Endothelial cell of umbilical vein (primary cell): ENCODE results near the gene COPS7A. TPM values are rescaled to one million over a fixed set of nuclear protein-coding genes. Genes with fewer than 3 reads are reported as not detected.

Experiments used
- Bru-seq: library from RNA; stranded (reverse); fragments of 400-500 nt; gene quantifications from one replicate; lab custom pipeline; 2021; lab: Mats Ljungman, UMichigan
- BruChase-seq, 2 experiments: library from RNA; stranded (reverse); fragments of 400-500 nt; gene quantifications; one replicate each; lab custom pipeline; 2021; lab: Mats Ljungman, UMichigan
- BruUV-seq: library from RNA; stranded (reverse); fragments of 400-500 nt; replicated peaks from 2 replicates; lab custom pipeline; 2021; lab: Mats Ljungman, UMichigan
- CTCF ChIA-PET: fragments of 300-600, 350-600 bp; sonication (Branson Sonifier 250); formaldehyde crosslinking; loops from one replicate; lab custom pipeline; 2021; ENCODE audit warnings: antibody characterized with exemption, inconsistent platforms; lab: Charles Lee
- POLR2A ChIA-PET: fragments of 300-600, 350-600 bp; sonication (Branson Sonifier 250); formaldehyde crosslinking; loops from one replicate; lab custom pipeline; 2021; ENCODE audit warnings: antibody characterized with exemption, inconsistent platforms; lab: Charles Lee
- DNase-seq: peaks from one replicate; pipeline ENCODE4 v3.0.0-alpha.2; 2011; ENCODE audit warnings: low read depth, low spot score
- FAIRE-seq: peaks from 2 replicates; lab custom pipeline; 2011; peaks lifted over from hg19 to GRCh38; lab: Jason Lieb, UNC
- H2AFZ ChIP-seq: 2 replicates; pipeline ENCODE4 v1.6.0; 2012; ENCODE audit warnings: low read depth, low read length, control low read depth, inconsistent platforms
- H3K27ac ChIP-seq: 2 replicates; pipeline ENCODE4 v1.5.1; 2011; ENCODE audit warnings: low read depth, mild to moderate bottlenecking, control low read depth, low read length, moderate library complexity; ENCODE audit not compliant: insufficient read depth
- H3K27me3 ChIP-seq, 2 experiments: 2 replicates each; pipeline versions ENCODE4 v1.6.0 to v1.6.1; 2011; ENCODE audit warnings: low read length in 2 of 2, mixed read lengths in 1 of 2; ENCODE audit not compliant: control insufficient read depth in 2 of 2, insufficient read depth in 2 of 2
- H3K36me3 ChIP-seq, 2 experiments: 2 replicates in 1 of 2; 3 replicates in 1 of 2; pipeline ENCODE4 v1.5.1; 2011; ENCODE audit warnings: low read length in 2 of 2, mild to moderate bottlenecking in 1 of 2, moderate library complexity in 1 of 2; ENCODE audit not compliant: control insufficient read depth in 2 of 2, insufficient read depth in 2 of 2; ENCODE audit errors: extremely low read depth in 1 of 2
- H3K4me1 ChIP-seq: 3 replicates; pipeline ENCODE4 v1.5.1; 2011; ENCODE audit warnings: mild to moderate bottlenecking, low read length; ENCODE audit not compliant: control insufficient read depth, insufficient read depth; ENCODE audit errors: extremely low read depth
- H3K4me2 ChIP-seq: 2 replicates; pipeline ENCODE4 v1.6.1; 2011; ENCODE audit warnings: low read length, control low read depth, mixed read lengths; ENCODE audit not compliant: insufficient read depth
- H3K4me3 ChIP-seq, 3 experiments: fragments of 200-600 bp in 1 of 3; sonication (generic), shearing (Covaris generic) in 1 of 3; replicated peaks in 1 of 3; 2 replicates each; pipeline ENCODE4 v1.5.1; 2011 to 2016; ENCODE audit warnings: control low read depth in 3 of 3, low read length in 3 of 3, mild to moderate bottlenecking in 2 of 3, inconsistent platforms in 1 of 3, low read depth in 1 of 3, moderate library complexity in 1 of 3; ENCODE audit not compliant: insufficient read depth in 1 of 3
- H3K79me2 ChIP-seq: 2 replicates; pipeline ENCODE4 v1.6.0; 2012; ENCODE audit warnings: low read length, inconsistent platforms; ENCODE audit not compliant: control insufficient read depth, insufficient read depth
- H3K9ac ChIP-seq: replicated peaks from 2 replicates; pipeline ENCODE3; 2011; ENCODE audit warnings: low read length, control low read depth; ENCODE audit not compliant: insufficient read depth; ENCODE audit errors: extremely low read depth
- H3K9me1 ChIP-seq: replicated peaks from 3 replicates; pipeline ENCODE4 v1.6.0; 2011; ENCODE audit warnings: mild to moderate bottlenecking, low read length; ENCODE audit not compliant: control insufficient read depth, insufficient read depth; ENCODE audit errors: extremely low read depth
- H3K9me3 ChIP-seq: replicated peaks from 2 replicates; pipeline ENCODE4 v1.5.1; 2012; ENCODE audit warnings: low read length, inconsistent platforms; ENCODE audit not compliant: control insufficient read depth, insufficient read depth
- H4K20me1 ChIP-seq: replicated peaks from 2 replicates; pipeline ENCODE3; 2011; ENCODE audit warnings: mild to moderate bottlenecking, low read length; ENCODE audit not compliant: control insufficient read depth, insufficient read depth; ENCODE audit errors: extremely low read depth
- EZH2 ChIP-seq: IDR thresholded peaks from 2 replicates; pipeline ENCODE4 v1.6.1; 2012; ENCODE audit warnings: borderline replicate concordance, low read depth, mild to moderate bottlenecking, moderate library complexity, low read length, inconsistent platforms; ENCODE audit not compliant: severe bottlenecking
- FOS ChIP-seq: IDR thresholded peaks from 2 replicates; pipeline ENCODE4 v1.6.1; 2011; ENCODE audit warnings: mild to moderate bottlenecking, low read length, moderate library complexity, borderline replicate concordance; ENCODE audit not compliant: insufficient read depth
- GATA2 ChIP-seq: IDR thresholded peaks from 2 replicates; pipeline ENCODE4 v1.7.0; 2011; ENCODE audit warnings: low read depth, mild to moderate bottlenecking, moderate library complexity, mixed read lengths, low read length; ENCODE audit not compliant: insufficient read length, insufficient read depth
- JUN ChIP-seq: IDR thresholded peaks from 2 replicates; pipeline ENCODE4 v1.6.1; 2011; ENCODE audit warnings: borderline replicate concordance, low read depth; ENCODE audit not compliant: insufficient read length, insufficient read depth
- MYC ChIP-seq: IDR thresholded peaks from one replicate; pipeline ENCODE4 v1.6.1; 2011; ENCODE audit warnings: mild to moderate bottlenecking, low read depth, low read length
- POLR2A ChIP-seq: IDR thresholded peaks from 2 replicates; pipeline ENCODE4 v1.6.1; 2012; ENCODE audit warnings: low read depth, mild to moderate bottlenecking, control low read depth, low read length
- POLR2AphosphoS5 ChIP-seq: IDR thresholded peaks from 2 replicates; pipeline ENCODE4 v1.6.1; 2012; ENCODE audit warnings: low read depth, mild to moderate bottlenecking, control low read depth, low read length, moderate library complexity; ENCODE audit not compliant: insufficient read depth
- dilution Hi-C: fragments of 300-500 bp; cut with MboI; formaldehyde crosslinking; loops from one replicate; pipeline ENCODE4 v1.15.0; 2019; ENCODE audit warnings: low sequenced_read_pairs; ENCODE audit not compliant: extremely low pct_ligation_motif_present
- intact Hi-C: fragments of 100-400 bp; cut with micrococcal nuclease; formaldehyde crosslinking; loops from one replicate; pipeline ENCODE4 v1.10.0; 2022
- long read RNA-seq: library from polyadenylated mRNA; stranded (forward); transcript quantifications from one replicate; pipeline ENCODE4 v2.0.0, GENCODE V29; 2021
- polyA minus RNA-seq, 3 experiments: library from RNA; depleted of rRNA, polyadenylated mRNA; stranded (reverse); fragments of >200 nt; gene quantifications; 1 replicate in 1 of 3; 2 replicates in 2 of 3; pipeline ENCODE4 v1.2.3, GENCODE V29; 2011
- polyA plus RNA-seq, 4 experiments: library from polyadenylated mRNA; depleted of rRNA in 3 of 4; stranded (reverse) in 3 of 4; unstranded in 1 of 4; fragments of >200 nt; gene quantifications; 2 replicates each; pipeline versions ENCODE4 v1.2.1 to v1.2.3, GENCODE V29; 2011 to 2012; ENCODE audit warnings: missing spikeins in 1 of 4
- total RNA-seq: library from RNA; stranded (reverse); gene quantifications from 2 replicates; pipeline ENCODE4 v1.2.3, GENCODE V29; 2021
- TF ChIP-seq, protein P1 (sequence below): IDR thresholded peaks from 2 replicates; pipeline ENCODE4 v1.6.1; 2011; ENCODE audit not compliant: insufficient read depth, insufficient read length
- TF ChIP-seq, protein P2 (sequence below), 2 donors: IDR thresholded peaks; 1 replicate in 1 of 2; 2 replicates in 1 of 2; pipeline ENCODE4 v1.5.1; 2011; ENCODE audit warnings: low read length in 2 of 2, mild to moderate bottlenecking in 2 of 2, moderate library complexity in 2 of 2, control low read depth in 1 of 2, inconsistent platforms in 1 of 2, low read depth in 1 of 2; ENCODE audit not compliant: insufficient read depth in 1 of 2; ENCODE audit errors: extremely low read depth in 1 of 2

COPS7A gene, protein sequence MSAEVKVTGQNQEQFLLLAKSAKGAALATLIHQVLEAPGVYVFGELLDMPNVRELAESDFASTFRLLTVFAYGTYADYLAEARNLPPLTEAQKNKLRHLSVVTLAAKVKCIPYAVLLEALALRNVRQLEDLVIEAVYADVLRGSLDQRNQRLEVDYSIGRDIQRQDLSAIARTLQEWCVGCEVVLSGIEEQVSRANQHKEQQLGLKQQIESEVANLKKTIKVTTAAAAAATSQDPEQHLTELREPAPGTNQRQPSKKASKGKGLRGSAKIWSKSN
- total RNA-seq, result 36.5 and 41.1 TPM in 2 replicates
- polyA plus RNA-seq, result 104 and 112 TPM in 2 replicates
- 85.3 and 85.9 TPM in 2 replicates for polyA plus RNA-seq (2011; cell fraction: cytosol; rRNA removed)
- polyA plus RNA-seq (2011; cell fraction: nucleus; rRNA removed), result 81.1 and 86.9 TPM in 2 replicates
- 42.2 and 52.7 TPM in 2 replicates for polyA plus RNA-seq (2012)
- 34.1 and 41.1 TPM in 2 replicates for polyA minus RNA-seq
- 16.7 TPM for polyA minus RNA-seq (2011; cell fraction: cytosol; rRNA and poly(A)+ RNA removed)
- 11.3 TPM in 2 replicates for polyA minus RNA-seq (2011; cell fraction: nucleus; rRNA and poly(A)+ RNA removed)
- Bru-seq, nascent RNA, result percentile 60 among the genes with signal in this experiment
- BruChase-seq, experiment 1, labeled RNA remaining after a 6-hour chase, result percentile 74 among the genes with signal in this experiment
- BruChase-seq, experiment 2, labeled RNA remaining after a 2-hour chase, result percentile 60 among the genes with signal in this experiment
- long read RNA-seq, transcript COPS7A-215 (8 exons, 2,127 nt), result major isoform, 88 of 158 reads
- long read RNA-seq, transcript COPS7A-202 (7 exons, 1,718 nt), result minor isoform, 9 of 158 reads
- long read RNA-seq, transcript COPS7A-201 (8 exons, 1,721 nt), result minor isoform, 9 of 158 reads
- long read RNA-seq, transcript COPS7A-210 (8 exons, 1,832 nt), result minor isoform, 16 of 158 reads
- long read RNA-seq, partial matches to known transcripts, result 12 of 158 reads
- long read RNA-seq, other reads (novel, unspliced or antisense), result 21 of 158 reads

DNA sequence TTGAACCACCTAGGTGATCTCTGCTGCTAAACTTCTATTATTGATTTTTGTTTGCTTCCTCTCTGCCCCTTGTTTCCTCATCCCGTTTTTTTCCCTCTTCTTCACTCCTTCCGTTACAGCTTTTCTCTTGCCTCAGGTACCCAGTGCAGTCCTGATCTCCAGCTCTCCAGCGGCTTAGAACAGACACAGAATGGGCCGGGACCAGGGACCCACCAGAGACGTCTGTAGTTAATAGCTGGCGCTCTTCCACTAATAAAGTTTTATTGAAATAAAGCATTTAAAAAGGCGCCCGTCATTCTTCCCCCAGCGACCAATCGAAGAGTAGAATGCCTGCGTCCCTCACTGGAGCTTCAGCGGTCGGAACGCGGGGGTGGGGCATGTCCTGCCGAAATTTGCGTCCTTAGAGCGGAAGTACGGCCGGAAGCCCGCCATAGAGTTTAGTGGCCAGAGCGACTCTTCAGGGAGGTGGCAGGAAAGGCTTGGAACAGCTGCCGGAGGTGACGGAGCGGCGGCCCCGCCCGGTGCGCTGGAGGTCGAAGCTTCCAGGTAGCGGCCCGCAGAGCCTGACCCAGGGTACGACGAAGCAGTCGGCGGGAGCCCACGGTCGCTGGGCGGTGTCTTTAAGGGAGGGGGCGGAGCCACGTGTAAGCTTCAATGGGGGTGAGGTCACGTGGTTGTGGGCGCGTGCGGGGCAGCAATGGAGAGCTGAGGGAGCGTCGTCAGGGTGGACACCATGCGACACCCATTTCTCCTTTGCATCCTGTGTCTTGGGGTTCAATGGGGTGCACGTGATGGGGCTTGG, at the start of gene COPS7A:
COPS7A (plus strand) TSS at position 440 of the 802 bp plus-strand sequence. CDS start 611 bp downstream, outside the sequence.
- intact Hi-C loops, result loop anchor here (1.0 kb wide), 5 partner anchors 29 to 107 kb away; partner anchors contain the start of genes ING4, MLF2 and ZNF384

More for the DNA sequence above, at the start of gene COPS7A:
- peak within 1 kb of the TSS; percentile 57 for H3K9ac ChIP-seq
- peak within 1 kb of the TSS; percentile 63 for H2AFZ ChIP-seq
- peak within 1 kb of the TSS; percentile 52 for H3K27ac ChIP-seq
- no peaks in the 10 kb centered on the region for H3K9me3 ChIP-seq
- FAIRE-seq, result peak; percentile 99
- DNase-seq, result peak; percentile 98
- no peaks in the 10 kb centered on the region for H3K27me3 ChIP-seq
- H3K79me2 ChIP-seq, result peaks cover 2% of the 10 kb centered on the region
- peak within 1 kb of the TSS; percentile 70 for H3K4me2 ChIP-seq
- TSS peak; percentile 87 for BruUV-seq
- dilution Hi-C loops, result no loop called here
- ChIA-PET CTCF (interaction anchor here (0.7 to 2.8 kb wide), 13 partner anchors 10 to 128 kb away, joined by 3 to 15 read pairs (median 4); partner anchors contain the start of genes CDCA3, MLF2, PTMS and USP5), POLR2A (interaction anchor here (0.6 to 1.5 kb wide), 5 partner anchors 29 to 167 kb away, joined by 3 to 13 read pairs (median 6); partner anchors contain the start of genes CDCA3, MLF2, PTMS and ZNF384)
- TF ChIP-seq MYC (peak; percentile 80), GATA2 (no peak), POLR2AphosphoS5 (peak; percentile 91), JUN (no peak), EZH2 (no peak), POLR2A (peak; percentile 35), FOS (peak; percentile 14)
- TF ChIP-seq, protein P1, sequence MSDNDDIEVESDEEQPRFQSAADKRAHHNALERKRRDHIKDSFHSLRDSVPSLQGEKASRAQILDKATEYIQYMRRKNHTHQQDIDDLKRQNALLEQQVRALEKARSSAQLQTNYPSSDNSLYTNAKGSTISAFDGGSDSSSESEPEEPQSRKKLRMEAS, result peak; percentile 98
- TF ChIP-seq, protein P2, sequence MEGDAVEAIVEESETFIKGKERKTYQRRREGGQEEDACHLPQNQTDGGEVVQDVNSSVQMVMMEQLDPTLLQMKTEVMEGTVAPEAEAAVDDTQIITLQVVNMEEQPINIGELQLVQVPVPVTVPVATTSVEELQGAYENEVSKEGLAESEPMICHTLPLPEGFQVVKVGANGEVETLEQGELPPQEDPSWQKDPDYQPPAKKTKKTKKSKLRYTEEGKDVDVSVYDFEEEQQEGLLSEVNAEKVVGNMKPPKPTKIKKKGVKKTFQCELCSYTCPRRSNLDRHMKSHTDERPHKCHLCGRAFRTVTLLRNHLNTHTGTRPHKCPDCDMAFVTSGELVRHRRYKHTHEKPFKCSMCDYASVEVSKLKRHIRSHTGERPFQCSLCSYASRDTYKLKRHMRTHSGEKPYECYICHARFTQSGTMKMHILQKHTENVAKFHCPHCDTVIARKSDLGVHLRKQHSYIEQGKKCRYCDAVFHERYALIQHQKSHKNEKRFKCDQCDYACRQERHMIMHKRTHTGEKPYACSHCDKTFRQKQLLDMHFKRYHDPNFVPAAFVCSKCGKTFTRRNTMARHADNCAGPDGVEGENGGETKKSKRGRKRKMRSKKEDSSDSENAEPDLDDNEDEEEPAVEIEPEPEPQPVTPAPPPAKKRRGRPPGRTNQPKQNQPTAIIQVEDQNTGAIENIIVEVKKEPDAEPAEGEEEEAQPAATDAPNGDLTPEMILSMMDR (IDR thresholded peaks at IDR 0.05; ENCODE audit: extremely low read depth in 1 of 2, insufficient read depth in 1 of 2, low read depth in 1 of 2, low read length in 2 of 2), result no peak
- peaks cover 11% of the 10 kb centered on the region for H3K4me1 ChIP-seq
- H3K4me3 ChIP-seq, result peak within 1 kb of the TSS; percentile 45 to 48 (median 47)
- H3K9me1 ChIP-seq, result no peaks in the 10 kb centered on the region
- H4K20me1 ChIP-seq, result no peaks in the 10 kb centered on the region
- peaks cover 0 to 3% of the 10 kb centered on the region in 2 experiments for H3K36me3 ChIP-seq
